BLaER1 treated with 17β-estradiol and CSF1 and Interleukin-3, amounts not matched to agents 10 nM and 100 nM (cell line): Measurements from ENCODE around the gene NUP210L.
"Not testable (repeated sequence)": the region's sequence is repeated elsewhere in the genome, so short reads cannot be mapped to it uniquely, and the experiment has no call there.

ENCODE experiments used
- H3K27ac ChIP-seq, 11 experiments: shearing (Covaris generic); formaldehyde crosslinking; 2 replicates each; pipeline ENCODE4 v1.8.1; 2022
- H3K27me3 ChIP-seq, 11 experiments: shearing (Covaris generic); formaldehyde crosslinking; 2 replicates each; pipeline ENCODE4 v1.8.1; 2022
- H3K36me3 ChIP-seq, 11 experiments: shearing (Covaris generic); formaldehyde crosslinking; 2 replicates each; pipeline ENCODE4 v1.8.1; 2022
- H3K4me1 ChIP-seq, 10 experiments: shearing (Covaris generic); formaldehyde crosslinking; 2 replicates each; pipeline ENCODE4 v1.8.1; 2022
- H3K4me2 ChIP-seq, 11 experiments: shearing (Covaris generic); formaldehyde crosslinking; 2 replicates each; pipeline ENCODE4 v1.8.1; 2022
- H3K4me3 ChIP-seq, 10 experiments: shearing (Covaris generic); formaldehyde crosslinking; 2 replicates each; pipeline ENCODE4 v1.8.1; 2022
- H3K9ac ChIP-seq, 11 experiments: shearing (Covaris generic); formaldehyde crosslinking; 2 replicates each; pipeline ENCODE4 v1.8.1; 2022
- H3K9me3 ChIP-seq, 11 experiments: shearing (Covaris generic); formaldehyde crosslinking; replicated peaks in 1 of 11; 2 replicates each; pipeline ENCODE4 v1.8.1; 2022
- H4K20me1 ChIP-seq, 11 experiments: shearing (Covaris generic); formaldehyde crosslinking; 2 replicates each; pipeline ENCODE4 v1.8.1; 2022
- Cebpa-rat ChIP-seq, 11 experiments: shearing (Covaris generic); IDR thresholded peaks; 2 replicates each; pipeline ENCODE4 v1.8.1; 2022

NUP210L gene

DNA sequence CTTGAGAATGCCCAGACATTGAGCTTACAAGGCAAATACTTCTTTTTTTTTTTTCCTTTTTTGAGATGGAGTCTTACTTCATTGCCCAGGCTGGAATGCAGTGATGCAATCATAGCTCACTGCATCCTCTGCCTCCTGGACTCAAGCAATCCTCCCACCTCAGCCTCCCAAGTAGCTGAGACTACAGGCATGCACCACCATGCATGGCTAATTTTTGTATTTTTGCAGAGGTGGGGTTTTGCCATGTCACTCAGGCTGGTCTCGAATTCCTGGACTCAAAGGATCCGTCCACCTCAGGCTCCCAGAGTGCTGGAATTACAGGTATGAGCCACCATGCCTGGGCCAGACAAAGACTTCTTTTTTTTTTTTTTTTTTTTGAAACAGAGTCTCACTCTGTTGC lies 79.1 kb downstream of the NUP210L start:
- H3K4me3 ChIP-seq: no peak overlapping the region
- no peak overlapping the region for H3K27ac ChIP-seq
- no peak overlapping the region for H3K4me2 ChIP-seq
- no peaks in the 10 kb centered on the region for H3K27me3 ChIP-seq
- H4K20me1 ChIP-seq: no peaks in the 10 kb centered on the region
- no peaks in the 10 kb centered on the region for H3K36me3 ChIP-seq
- no peak overlapping the region for H3K9ac ChIP-seq
- no peaks in the 10 kb centered on the region for H3K4me1 ChIP-seq
- no peak for TF ChIP-seq Cebpa-rat (IDR thresholded peaks at IDR 0.05)
- peaks cover 16 to 30% (median 20%) of the 10 kb centered on the region in 11 experiments for H3K9me3 ChIP-seq

DNA sequence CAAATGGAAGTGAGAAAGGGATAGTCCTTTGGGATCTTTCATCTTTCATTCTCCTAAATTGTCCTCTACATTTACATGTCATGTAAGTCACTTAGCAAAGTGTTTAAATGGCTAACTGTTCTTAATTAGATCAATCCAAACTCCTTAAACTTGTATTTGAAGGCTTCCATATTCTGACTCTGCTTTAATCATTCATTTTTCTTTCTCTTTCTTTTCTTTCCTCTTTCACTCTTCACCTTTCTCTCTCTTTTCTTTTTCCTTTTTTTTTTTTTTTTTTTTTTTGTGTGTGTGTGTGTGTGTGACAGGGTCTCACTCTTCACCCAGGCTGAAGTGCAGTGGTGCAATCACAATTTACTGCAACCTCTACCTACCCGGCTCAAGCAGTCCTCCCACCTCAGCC lies 92.6 kb downstream of the NUP210L start:
- TF ChIP-seq Cebpa-rat (IDR thresholded peaks at IDR 0.05): no peak

DNA sequence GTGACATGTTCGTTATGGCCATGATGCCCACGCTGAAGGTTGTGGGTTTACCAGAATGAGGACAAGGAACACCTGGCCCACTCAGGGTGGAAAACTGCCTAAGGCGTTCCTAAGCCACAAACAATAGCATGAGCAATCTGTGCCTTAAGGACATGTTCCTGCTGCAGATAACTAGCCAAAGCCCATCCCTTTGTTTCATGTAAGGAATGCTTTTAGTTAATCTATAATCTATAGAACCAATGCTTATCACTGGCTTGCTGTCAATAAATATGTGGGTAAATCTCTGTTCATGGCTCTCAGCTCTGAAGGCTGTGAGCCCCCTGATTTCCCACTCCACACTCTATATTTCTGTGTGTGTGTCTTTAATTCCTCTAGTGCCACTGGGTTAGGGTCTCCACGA lies 107.4 kb downstream of the NUP210L start:
- not testable (repeated sequence) for H4K20me1 ChIP-seq, H3K27ac ChIP-seq, H3K4me2 ChIP-seq, H3K4me1 ChIP-seq, H3K27me3 ChIP-seq, H3K9ac ChIP-seq, H3K4me3 ChIP-seq, H3K36me3 ChIP-seq
- peaks cover 17 to 29% (median 22%) of the 10 kb centered on the region in 11 experiments for H3K9me3 ChIP-seq

More for the DNA sequence above, 92.6 kb downstream of the NUP210L start:
- Histone ChIP-seq H4K20me1 (no peaks in the 10 kb centered on the region), H3K27me3 (no peaks in the 10 kb centered on the region), H3K9me3 (no peaks in the 10 kb centered on the region), H3K4me3 (no peak overlapping the region), H3K4me2 (no peak overlapping the region), H3K36me3 (no peaks in the 10 kb centered on the region), H3K4me1 (no peaks in the 10 kb centered on the region), H3K27ac (no peak overlapping the region), H3K9ac (no peak overlapping the region)

DNA sequence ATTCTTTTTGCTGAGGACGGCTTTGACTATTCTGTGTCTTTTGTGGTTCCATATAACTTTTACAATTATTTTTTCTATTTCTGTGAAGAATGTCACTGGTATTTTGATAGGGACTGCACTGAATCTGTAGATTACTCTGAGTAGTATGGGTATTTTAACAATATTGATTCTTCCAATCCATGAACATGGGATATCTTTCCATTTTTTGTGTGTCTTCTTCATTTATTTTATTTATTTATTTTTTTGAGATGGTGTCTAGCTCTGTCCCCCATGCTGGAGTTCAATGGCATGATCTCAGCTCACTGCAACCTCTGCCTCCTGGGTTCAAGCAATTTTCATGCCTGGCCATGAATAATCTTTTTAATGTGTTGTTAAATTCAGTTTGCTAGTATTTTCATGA lies 121.2 kb downstream of the NUP210L start:
- H3K36me3 ChIP-seq: not testable (repeated sequence)

DNA sequence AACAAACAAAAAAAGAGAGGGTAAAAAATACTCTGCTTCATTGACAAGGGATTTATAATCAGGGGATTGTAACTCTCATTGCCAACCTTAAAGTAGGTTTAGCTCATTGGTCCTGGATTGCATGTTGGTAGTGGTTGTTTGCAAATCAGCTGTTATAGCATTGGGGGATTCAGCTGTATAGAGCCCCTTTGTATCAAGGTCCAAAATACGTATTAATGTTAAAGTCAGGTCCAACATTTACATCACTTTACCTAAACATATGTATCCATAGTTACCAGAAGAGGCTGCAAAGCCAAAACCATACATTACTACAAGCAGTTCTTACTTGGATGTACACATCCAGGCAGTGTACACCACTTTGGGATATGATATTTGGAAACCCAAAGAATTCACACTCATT lies 134.9 kb downstream of the NUP210L start:
- H3K27ac ChIP-seq: no peak overlapping the region
- H3K4me1 ChIP-seq: no peaks in the 10 kb centered on the region
- no peak overlapping the region for H3K9ac ChIP-seq
- no peaks in the 10 kb centered on the region for H3K36me3 ChIP-seq
- no peak for TF ChIP-seq Cebpa-rat (IDR thresholded peaks at IDR 0.05)
- H3K4me2 ChIP-seq: no peak overlapping the region
- H3K9me3 ChIP-seq: no peaks in the 10 kb centered on the region
- H3K4me3 ChIP-seq: no peak overlapping the region
- no peaks in the 10 kb centered on the region for H3K27me3 ChIP-seq
- no peaks in the 10 kb centered on the region for H4K20me1 ChIP-seq

More for the DNA sequence above, 121.2 kb downstream of the NUP210L start:
- H4K20me1 ChIP-seq, H3K4me1 ChIP-seq, H3K4me2 ChIP-seq, H3K9ac ChIP-seq, H3K27me3 ChIP-seq, H3K4me3 ChIP-seq, H3K27ac ChIP-seq: not testable (repeated sequence)
- peaks cover 0 to 13% (median 8%) of the 10 kb centered on the region in 11 experiments; a peak in 9 of 22 replicates for H3K9me3 ChIP-seq

DNA sequence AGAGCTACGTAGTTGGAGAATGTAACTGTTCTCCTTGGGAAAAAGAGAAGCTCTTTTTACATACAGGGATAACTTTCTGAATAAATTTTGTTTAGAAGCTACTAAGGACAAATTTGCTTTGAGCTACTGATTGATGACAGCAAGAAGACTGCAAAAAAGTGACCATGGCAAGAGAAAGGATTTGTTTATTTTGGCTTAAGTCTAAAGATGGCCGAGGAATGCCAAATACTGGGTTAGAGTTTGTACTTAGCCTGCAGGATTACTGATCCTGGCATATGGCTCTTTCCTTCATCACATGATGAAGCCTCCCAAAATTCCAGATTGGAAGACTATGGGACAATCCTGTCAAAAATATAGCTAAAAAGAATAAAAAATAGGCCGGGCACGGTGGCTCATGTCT lies 135.6 kb downstream of the NUP210L start:
- no peaks in the 10 kb centered on the region for H3K9me3 ChIP-seq
- no peaks in the 10 kb centered on the region for H4K20me1 ChIP-seq
- H3K27ac ChIP-seq: no peak overlapping the region
- no peaks in the 10 kb centered on the region for H3K27me3 ChIP-seq
- H3K4me2 ChIP-seq: no peak overlapping the region
- no peaks in the 10 kb centered on the region for H3K36me3 ChIP-seq
- H3K9ac ChIP-seq: no peak overlapping the region
- no peak overlapping the region for H3K4me3 ChIP-seq
- no peak for TF ChIP-seq Cebpa-rat (IDR thresholded peaks at IDR 0.05)
- H3K4me1 ChIP-seq: no peaks in the 10 kb centered on the region; a peak in 1 of 20 replicates

DNA sequence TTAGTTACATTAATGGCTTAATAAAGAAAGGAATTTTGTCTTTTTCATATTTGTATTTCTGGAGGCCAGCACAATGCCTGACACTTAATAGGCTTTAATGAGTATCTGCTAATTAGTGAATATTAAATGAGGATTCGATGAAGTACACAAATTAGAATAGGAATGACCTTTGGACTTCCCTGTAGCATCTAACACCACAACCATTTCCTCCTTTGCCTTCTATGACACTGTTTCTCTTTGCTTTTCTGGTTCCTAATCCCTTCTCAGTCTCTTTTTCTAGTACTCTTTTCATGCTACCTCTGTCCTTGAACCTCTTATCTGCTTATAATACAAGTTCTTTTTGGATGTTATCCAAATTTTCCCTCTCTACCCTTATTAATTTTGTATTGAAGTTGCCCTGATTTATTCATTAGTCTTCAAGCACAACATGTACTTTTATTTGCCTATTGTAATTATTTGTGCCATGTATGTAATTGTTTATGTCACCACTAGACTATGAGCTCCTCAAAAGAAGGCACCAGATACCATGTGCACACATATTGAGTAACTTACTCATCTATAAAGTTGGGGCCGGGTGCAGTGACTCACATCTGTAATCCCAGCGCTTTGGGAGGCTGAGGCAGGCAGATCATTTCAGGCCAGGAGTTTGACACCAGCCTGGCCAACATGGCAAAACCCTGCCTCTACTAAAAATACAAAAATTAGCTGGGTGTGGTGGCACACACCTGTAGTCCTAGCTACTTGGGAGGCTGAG lies 140.5 kb downstream of the NUP210L start:
- no peak for TF ChIP-seq Cebpa-rat (IDR thresholded peaks at IDR 0.05)
- H3K36me3 ChIP-seq: no peaks in the 10 kb centered on the region

DNA sequence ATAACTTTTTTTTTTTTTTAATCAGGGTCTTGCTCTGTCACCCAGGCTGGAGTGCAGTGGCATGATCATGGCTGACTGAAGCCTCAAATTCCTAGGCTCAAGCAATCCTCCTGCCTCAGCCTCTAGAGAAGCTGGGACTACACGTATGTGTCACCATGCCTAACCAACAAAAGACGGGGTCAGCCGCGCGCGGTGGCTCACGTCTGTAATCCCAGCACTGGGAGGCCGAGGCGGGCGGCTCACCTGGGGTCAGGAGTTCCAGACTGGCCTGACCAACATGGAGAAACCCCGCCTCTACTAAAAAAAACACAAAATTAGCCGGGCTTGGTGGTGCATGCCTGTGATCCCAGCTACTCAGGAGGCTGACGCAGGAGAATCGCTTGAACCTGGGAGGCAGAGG lies 142.3 kb downstream of the NUP210L start:
- not testable (repeated sequence) for H3K36me3 ChIP-seq, H3K9ac ChIP-seq, H3K9me3 ChIP-seq, H3K4me2 ChIP-seq, H3K27me3 ChIP-seq, H3K27ac ChIP-seq, H3K4me3 ChIP-seq, H4K20me1 ChIP-seq, H3K4me1 ChIP-seq

More for the DNA sequence above, 140.5 kb downstream of the NUP210L start:
- no peak overlapping the region for H3K4me2 ChIP-seq
- no peaks in the 10 kb centered on the region; a peak in 1 of 20 replicates for H3K4me1 ChIP-seq
- H3K9me3 ChIP-seq: no peaks in the 10 kb centered on the region
- no peak overlapping the region for H3K27ac ChIP-seq
- no peaks in the 10 kb centered on the region for H4K20me1 ChIP-seq
- no peak overlapping the region for H3K9ac ChIP-seq
- H3K4me3 ChIP-seq: no peak overlapping the region
- H3K27me3 ChIP-seq: no peaks in the 10 kb centered on the region

DNA sequence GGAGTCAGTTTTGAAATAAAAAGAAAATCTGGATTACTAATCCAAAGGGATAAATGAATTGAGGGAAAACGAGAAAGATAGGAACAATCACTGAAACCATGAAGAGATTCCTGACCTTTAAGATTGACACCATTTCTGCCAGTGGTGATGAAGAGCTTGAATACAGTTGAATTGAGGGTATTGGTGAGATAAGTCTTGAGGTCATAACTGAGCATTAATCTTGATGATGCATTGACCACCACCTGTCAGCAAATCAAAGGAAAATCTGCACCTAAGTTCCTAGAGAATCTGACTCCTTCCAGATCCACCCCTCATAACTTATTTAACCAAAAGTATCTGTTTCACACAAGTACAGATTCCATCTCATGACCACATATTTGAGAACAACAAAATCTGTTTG lies 142.7 kb downstream of the NUP210L start:
- H3K4me3 ChIP-seq: no peak overlapping the region
- H4K20me1 ChIP-seq: no peaks in the 10 kb centered on the region
- no peaks in the 10 kb centered on the region for H3K36me3 ChIP-seq
- H3K27me3 ChIP-seq: no peaks in the 10 kb centered on the region
- H3K4me1 ChIP-seq: no peaks in the 10 kb centered on the region; a peak in 1 of 20 replicates
- H3K9ac ChIP-seq: no peak overlapping the region
- H3K9me3 ChIP-seq: no peaks in the 10 kb centered on the region
- no peak overlapping the region for H3K27ac ChIP-seq
- no peak overlapping the region for H3K4me2 ChIP-seq
- TF ChIP-seq Cebpa-rat (IDR thresholded peaks at IDR 0.05): no peak

DNA sequence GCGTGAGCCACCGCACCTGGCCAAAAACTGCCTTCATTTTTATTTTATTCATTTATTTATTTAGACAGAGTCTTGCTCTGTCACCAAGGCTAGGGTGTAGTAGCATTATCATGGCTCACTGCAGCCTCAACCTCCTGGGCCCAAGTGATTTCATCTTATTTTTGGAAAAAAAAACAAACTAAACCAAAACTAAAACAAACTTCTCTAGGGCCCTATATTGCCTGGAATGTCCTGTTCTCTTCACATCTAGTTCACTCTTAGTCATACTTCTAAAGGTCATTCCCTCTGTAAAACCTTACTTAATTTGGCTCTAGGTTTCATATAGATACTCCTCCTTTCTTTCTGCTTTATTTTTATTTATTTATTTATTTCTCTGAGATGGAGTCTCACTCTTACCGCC lies 148.7 kb downstream of the NUP210L start:
- no peak overlapping the region for H3K9ac ChIP-seq
- no peaks in the 10 kb centered on the region for H3K27me3 ChIP-seq
- H3K36me3 ChIP-seq: peaks cover 0 to 3% (median 0%) of the 10 kb centered on the region in 11 experiments; a peak in 1 of 22 replicates
- H3K9me3 ChIP-seq: no peaks in the 10 kb centered on the region
- H3K4me2 ChIP-seq: no peak overlapping the region
- H4K20me1 ChIP-seq: no peaks in the 10 kb centered on the region
- no peak overlapping the region for H3K27ac ChIP-seq
- no peaks in the 10 kb centered on the region for H3K4me1 ChIP-seq
- TF ChIP-seq Cebpa-rat (IDR thresholded peaks at IDR 0.05): no peak
- H3K4me3 ChIP-seq: no peak overlapping the region
